ENCODE measurements around the gene FAR2. TPM values are rescaled to one million over a fixed set of nuclear protein-coding genes. Genes with fewer than 3 reads are reported as not detected.

FAR2 gene
- total and polyA plus RNA-seq, 4 donors, result 1.9 to 12.2 (median 9.9) TPM

DNA sequence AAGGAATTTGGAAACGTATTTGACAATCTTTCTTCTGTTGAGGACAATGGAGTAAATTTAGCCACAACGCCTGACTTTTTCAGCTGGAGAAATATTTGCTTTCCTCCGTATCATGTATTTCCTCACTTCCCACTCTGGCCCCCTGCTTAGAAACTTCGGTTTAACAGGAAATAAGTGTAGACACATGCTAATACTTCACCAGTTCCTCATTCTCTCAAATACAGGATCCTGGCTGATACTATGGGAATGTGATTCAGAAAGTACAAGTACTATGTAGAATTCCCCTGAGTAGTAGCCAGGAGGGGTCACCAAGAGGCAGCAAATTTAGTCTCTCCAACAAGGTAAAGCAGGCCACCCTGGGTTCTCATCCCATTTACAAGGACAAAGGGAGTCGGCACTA lies 58.0 kb downstream of the FAR2 start:
- H3K4me1 ChIP-seq (ENCODE audit: control insufficient read depth in 1 of 2, insufficient read depth in 2 of 2, low read length in 2 of 2), result no peaks in the 10 kb centered on the region
- no peaks in the 10 kb centered on the region for H3K36me3 ChIP-seq (ENCODE audit: control insufficient read depth in 1 of 2, insufficient read depth in 2 of 2, low read length in 1 of 2)
- intact Hi-C loops (cut with DNase I), result no loop called here
- H3K27ac ChIP-seq (ENCODE audit: low read depth in 1 of 2, low read length in 2 of 2), result no peak overlapping the region
- H3K27me3 ChIP-seq (ENCODE audit: control insufficient read depth in 1 of 2, insufficient read depth in 2 of 2, low read length in 1 of 2), result no peaks in the 10 kb centered on the region
- 26 to 28% methylated on average over 5 of the region's 5 CpGs for WGBS, 2 donors
- no peak for DNase-seq
- no peak for ATAC-seq (ENCODE audit: low FRiP score)
- no peaks in the 10 kb centered on the region for H3K9me3 ChIP-seq (ENCODE audit: control insufficient read depth, low read length)
- no peak overlapping the region for H3K4me3 ChIP-seq (ENCODE audit: low read length in 2 of 2)

DNA sequence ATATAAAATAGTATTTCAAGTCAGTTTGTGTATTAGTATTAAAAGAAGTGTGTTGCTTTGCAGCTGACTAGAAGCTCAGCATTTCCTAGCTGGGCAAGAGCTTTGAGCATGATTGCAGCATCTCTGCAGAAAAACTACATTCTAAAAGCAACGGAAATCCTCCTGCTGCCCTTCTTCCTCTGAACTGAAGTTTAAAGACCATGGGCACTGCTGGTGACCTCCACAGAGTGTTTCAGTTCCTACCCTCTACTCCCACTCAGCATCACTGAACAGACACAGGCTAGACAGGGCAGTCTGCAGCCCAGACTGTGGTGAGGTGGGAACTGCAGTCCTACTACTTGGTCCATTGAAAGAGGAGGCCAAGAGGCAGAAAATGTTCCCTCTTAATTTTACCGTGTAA lies 59.0 kb downstream of the FAR2 start:
- ATAC-seq (ENCODE audit: low FRiP score), result no peak
- WGBS, 2 donors, result 89% methylated on average over 2 of the region's 2 CpGs

DNA sequence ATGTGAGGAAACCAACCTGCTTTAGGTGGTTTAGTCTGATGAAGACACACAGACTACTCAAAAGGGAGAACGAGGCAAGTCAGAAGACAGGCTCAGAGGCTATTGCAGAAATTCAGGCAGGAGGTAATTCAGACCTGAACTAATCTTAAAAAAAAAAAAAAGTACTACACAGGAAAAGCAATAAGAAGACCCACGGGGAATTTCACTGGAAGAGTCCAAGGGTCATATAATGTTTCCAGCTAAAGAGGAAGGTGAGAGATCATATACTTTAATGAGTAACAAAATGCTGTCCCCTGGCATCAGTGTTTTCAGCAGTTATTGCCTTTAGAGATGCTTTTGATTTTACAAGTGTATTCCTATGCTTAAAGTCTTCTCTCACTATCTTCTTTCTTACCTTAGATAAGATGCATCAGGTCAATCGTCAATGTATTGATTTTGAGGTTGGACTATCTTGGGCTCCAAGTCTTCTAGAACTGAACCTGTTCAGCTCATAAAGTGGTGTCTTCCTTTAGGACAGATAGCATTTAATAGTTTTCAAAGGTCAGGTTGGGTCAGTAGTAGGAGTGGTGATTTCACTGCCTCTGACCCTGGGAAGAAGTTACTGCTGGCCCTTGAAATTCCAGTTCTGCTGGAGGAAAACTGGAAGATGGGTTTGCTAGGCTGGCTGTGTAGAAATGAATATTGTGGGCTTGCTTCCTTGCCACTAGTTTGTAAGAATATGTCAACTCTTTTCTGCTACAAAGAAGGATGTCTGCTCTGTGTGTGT lies 60.0 kb downstream of the FAR2 start:
- intact Hi-C loops (cut with DNase I), result no loop called here
- 85 to 91% methylated on average over 3 of the region's 3 CpGs for WGBS, 2 donors
- no peak overlapping the region for H3K4me3 ChIP-seq (ENCODE audit: low read length in 2 of 2)
- H3K27me3 ChIP-seq (ENCODE audit: control insufficient read depth in 1 of 2, insufficient read depth in 2 of 2, low read length in 1 of 2), result no peaks in the 10 kb centered on the region
- H3K4me1 ChIP-seq (ENCODE audit: control insufficient read depth in 1 of 2, insufficient read depth in 2 of 2, low read length in 2 of 2), result no peaks in the 10 kb centered on the region
- H3K36me3 ChIP-seq (ENCODE audit: control insufficient read depth in 1 of 2, insufficient read depth in 2 of 2, low read length in 1 of 2), result no peaks in the 10 kb centered on the region
- no peak for ATAC-seq (ENCODE audit: low FRiP score)
- H3K9me3 ChIP-seq (ENCODE audit: control insufficient read depth, low read length), result no peaks in the 10 kb centered on the region
- H3K27ac ChIP-seq (ENCODE audit: low read depth in 1 of 2, low read length in 2 of 2), result no peak overlapping the region
- DNase-seq, result no peak

More for the DNA sequence above, 59.0 kb downstream of the FAR2 start:
- Histone ChIP-seq H3K27ac (ENCODE audit: low read depth in 1 of 2, low read length in 2 of 2) (no peak overlapping the region), H3K27me3 (ENCODE audit: control insufficient read depth in 1 of 2, insufficient read depth in 2 of 2, low read length in 1 of 2) (no peaks in the 10 kb centered on the region), H3K4me1 (ENCODE audit: control insufficient read depth in 1 of 2, insufficient read depth in 2 of 2, low read length in 2 of 2) (no peaks in the 10 kb centered on the region), H3K4me3 (ENCODE audit: low read length in 2 of 2) (no peak overlapping the region), H3K9me3 (ENCODE audit: control insufficient read depth, low read length) (no peaks in the 10 kb centered on the region), H3K36me3 (ENCODE audit: control insufficient read depth in 1 of 2, insufficient read depth in 2 of 2, low read length in 1 of 2) (no peaks in the 10 kb centered on the region)
- no peak for DNase-seq
- intact Hi-C loops (cut with DNase I), result no loop called here

DNA sequence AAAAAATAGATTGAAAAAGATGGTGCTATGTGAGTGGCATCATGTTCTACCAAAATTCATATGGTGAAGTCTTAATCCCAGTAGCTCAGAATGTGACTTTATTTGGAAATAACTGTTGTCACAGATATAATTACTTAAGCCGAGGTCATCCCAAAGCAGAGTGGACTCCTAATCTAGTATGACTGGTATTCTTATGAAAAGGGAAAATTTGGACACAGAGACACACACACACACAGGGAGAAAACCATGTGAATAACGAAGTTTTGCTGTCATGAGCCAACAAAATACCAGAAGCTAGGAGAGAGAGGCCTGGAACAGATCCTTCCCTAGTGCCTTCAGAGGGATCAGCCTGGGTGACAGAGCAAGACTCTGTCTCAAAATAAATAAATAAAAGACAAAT lies 62.6 kb downstream of the FAR2 start:
- Histone ChIP-seq H3K27me3 (ENCODE audit: control insufficient read depth in 1 of 2, insufficient read depth in 2 of 2, low read length in 1 of 2) (no peaks in the 10 kb centered on the region), H3K36me3 (ENCODE audit: control insufficient read depth in 1 of 2, insufficient read depth in 2 of 2, low read length in 1 of 2) (no peaks in the 10 kb centered on the region), H3K27ac (ENCODE audit: low read depth in 1 of 2, low read length in 2 of 2) (no peak overlapping the region), H3K4me1 (ENCODE audit: control insufficient read depth in 1 of 2, insufficient read depth in 2 of 2, low read length in 2 of 2) (no peaks in the 10 kb centered on the region), H3K4me3 (ENCODE audit: low read length in 2 of 2) (no peak overlapping the region), H3K9me3 (ENCODE audit: control insufficient read depth, low read length) (no peaks in the 10 kb centered on the region)
- WGBS, 2 donors, result 77 to 88% methylated on average over 2 of the region's 2 CpGs
- intact Hi-C loops (cut with DNase I), result no loop called here
- DNase-seq, result no peak
- no peak for ATAC-seq (ENCODE audit: low FRiP score)

DNA sequence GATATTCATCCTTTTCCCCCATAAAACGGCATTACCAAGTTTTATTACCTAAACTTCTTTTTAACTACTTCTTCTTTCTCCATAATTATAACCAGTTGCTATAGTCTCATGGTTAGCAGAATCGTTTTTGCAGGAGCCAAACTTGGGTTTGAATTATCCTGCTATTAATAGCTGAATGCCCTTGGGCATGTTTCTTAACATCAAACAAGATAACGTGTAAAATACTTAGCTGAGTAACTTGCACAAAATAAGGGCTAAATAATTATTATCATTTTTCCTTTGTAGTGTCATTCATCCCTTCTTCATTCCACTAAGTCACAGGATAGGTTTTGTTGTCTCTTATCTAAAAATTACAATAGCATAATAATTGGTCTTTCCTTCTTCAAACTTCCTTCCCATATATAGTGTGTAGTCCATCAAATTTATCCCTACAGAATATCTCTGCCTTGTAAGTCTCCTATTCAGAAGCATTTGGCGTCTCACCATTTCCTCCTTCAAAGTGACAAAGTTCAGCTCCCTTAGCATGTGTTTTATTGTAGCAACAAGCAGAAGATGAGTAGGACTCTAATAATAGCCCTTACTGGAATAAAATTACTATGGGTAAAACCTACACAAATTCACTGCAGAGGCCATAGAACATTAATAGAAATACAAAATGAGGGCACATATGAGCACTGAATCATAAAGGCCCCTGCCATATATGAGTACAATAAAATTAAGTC lies 63.8 kb downstream of the FAR2 start:
- DNase-seq (no peak), ATAC-seq (ENCODE audit: low FRiP score) (no peak)
- WGBS, 2 donors, result 60 to 63% methylated on average over 4 of the region's 4 CpGs
- no peaks in the 10 kb centered on the region for H3K4me1 ChIP-seq (ENCODE audit: control insufficient read depth in 1 of 2, insufficient read depth in 2 of 2, low read length in 2 of 2)
- H3K9me3 ChIP-seq (ENCODE audit: control insufficient read depth, low read length), result no peaks in the 10 kb centered on the region
- no peak overlapping the region for H3K27ac ChIP-seq (ENCODE audit: low read depth in 1 of 2, low read length in 2 of 2)
- H3K27me3 ChIP-seq (ENCODE audit: control insufficient read depth in 1 of 2, insufficient read depth in 2 of 2, low read length in 1 of 2), result no peaks in the 10 kb centered on the region
- H3K36me3 ChIP-seq (ENCODE audit: control insufficient read depth in 1 of 2, insufficient read depth in 2 of 2, low read length in 1 of 2), result no peaks in the 10 kb centered on the region
- H3K4me3 ChIP-seq (ENCODE audit: low read length in 2 of 2), result no peak overlapping the region
- intact Hi-C loops (cut with DNase I), result no loop called here

DNA sequence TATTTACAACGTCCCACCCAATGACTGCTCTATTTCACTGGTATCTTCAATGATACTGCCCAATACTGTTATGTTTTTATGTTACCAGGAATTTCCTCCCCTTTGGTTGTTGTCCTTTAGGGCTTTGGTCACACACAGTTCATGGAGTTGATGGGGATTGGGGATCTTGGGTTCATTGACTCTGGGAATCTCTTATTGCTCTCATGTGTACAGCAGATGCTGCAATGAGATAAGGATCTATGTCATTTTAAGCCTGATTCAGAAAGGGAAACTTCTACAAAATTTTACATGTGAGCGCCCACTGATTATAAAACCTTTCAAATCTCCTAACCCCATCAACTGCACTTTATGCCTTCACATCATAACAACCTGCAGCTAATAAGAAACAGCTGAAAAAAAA lies 67.2 kb downstream of the FAR2 start:
- Histone ChIP-seq H3K36me3 (ENCODE audit: control insufficient read depth in 1 of 2, insufficient read depth in 2 of 2, low read length in 1 of 2) (no peaks in the 10 kb centered on the region), H3K9me3 (ENCODE audit: control insufficient read depth, low read length) (no peaks in the 10 kb centered on the region), H3K4me1 (ENCODE audit: control insufficient read depth in 1 of 2, insufficient read depth in 2 of 2, low read length in 2 of 2) (no peaks in the 10 kb centered on the region), H3K27ac (ENCODE audit: low read depth in 1 of 2, low read length in 2 of 2) (no peak overlapping the region), H3K27me3 (ENCODE audit: control insufficient read depth in 1 of 2, insufficient read depth in 2 of 2, low read length in 1 of 2) (no peaks in the 10 kb centered on the region), H3K4me3 (ENCODE audit: low read length in 2 of 2) (no peak overlapping the region)
- DNase-seq, result no peak
- no peak for ATAC-seq (ENCODE audit: low FRiP score)
- intact Hi-C loops (cut with DNase I), result no loop called here
- 59 to 65% methylated on average over 2 of the region's 2 CpGs for WGBS, 2 donors

DNA sequence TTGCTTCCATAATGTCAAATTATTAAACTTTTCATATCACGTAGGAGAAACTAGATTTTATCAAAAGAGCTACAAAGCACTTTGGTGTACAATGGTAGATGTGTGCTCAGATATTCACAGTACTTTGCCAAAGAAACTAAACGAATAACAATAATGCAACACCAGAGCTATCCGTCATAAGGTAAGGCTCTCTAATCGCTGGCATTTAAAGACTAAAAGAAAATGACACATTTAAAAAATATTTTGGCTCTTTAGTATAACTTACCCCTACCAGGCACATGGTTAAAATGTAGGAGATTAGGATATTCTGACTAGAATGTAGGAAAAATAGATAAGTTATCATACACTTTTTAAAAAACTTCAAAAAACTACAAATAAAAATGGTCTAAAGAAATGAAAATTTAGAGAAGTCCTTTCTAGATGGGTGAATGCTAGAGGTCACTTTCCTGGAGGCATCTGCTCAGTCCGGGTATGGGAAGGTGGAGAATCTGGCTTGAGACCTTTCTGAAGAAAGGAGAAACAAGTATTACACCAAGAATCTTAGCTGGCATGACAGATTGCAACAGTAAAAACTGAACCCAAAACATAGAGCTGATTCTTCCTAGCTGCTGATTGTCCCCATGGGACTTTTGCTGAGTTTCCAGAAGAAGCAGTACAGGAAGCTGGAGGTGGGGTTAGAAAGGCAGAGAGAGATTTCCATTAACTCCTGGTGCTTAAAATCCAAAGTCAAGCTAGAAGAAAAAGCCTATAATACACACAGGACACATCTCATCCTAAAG lies 67.9 kb downstream of the FAR2 start:
- no peaks in the 10 kb centered on the region for H3K36me3 ChIP-seq (ENCODE audit: control insufficient read depth in 1 of 2, insufficient read depth in 2 of 2, low read length in 1 of 2)
- no peaks in the 10 kb centered on the region for H3K9me3 ChIP-seq (ENCODE audit: control insufficient read depth, low read length)
- H3K4me3 ChIP-seq (ENCODE audit: low read length in 2 of 2), result no peak overlapping the region
- WGBS, 2 donors, result 9 to 14% methylated on average over 5 of the region's 5 CpGs
- ATAC-seq (ENCODE audit: low FRiP score), result no peak
- no peaks in the 10 kb centered on the region for H3K27me3 ChIP-seq (ENCODE audit: control insufficient read depth in 1 of 2, insufficient read depth in 2 of 2, low read length in 1 of 2)
- H3K27ac ChIP-seq (ENCODE audit: low read depth in 1 of 2, low read length in 2 of 2), result no peak overlapping the region
- DNase-seq, result no peak
- intact Hi-C loops (cut with DNase I), result no loop called here
- H3K4me1 ChIP-seq (ENCODE audit: control insufficient read depth in 1 of 2, insufficient read depth in 2 of 2, low read length in 2 of 2), result no peaks in the 10 kb centered on the region

DNA sequence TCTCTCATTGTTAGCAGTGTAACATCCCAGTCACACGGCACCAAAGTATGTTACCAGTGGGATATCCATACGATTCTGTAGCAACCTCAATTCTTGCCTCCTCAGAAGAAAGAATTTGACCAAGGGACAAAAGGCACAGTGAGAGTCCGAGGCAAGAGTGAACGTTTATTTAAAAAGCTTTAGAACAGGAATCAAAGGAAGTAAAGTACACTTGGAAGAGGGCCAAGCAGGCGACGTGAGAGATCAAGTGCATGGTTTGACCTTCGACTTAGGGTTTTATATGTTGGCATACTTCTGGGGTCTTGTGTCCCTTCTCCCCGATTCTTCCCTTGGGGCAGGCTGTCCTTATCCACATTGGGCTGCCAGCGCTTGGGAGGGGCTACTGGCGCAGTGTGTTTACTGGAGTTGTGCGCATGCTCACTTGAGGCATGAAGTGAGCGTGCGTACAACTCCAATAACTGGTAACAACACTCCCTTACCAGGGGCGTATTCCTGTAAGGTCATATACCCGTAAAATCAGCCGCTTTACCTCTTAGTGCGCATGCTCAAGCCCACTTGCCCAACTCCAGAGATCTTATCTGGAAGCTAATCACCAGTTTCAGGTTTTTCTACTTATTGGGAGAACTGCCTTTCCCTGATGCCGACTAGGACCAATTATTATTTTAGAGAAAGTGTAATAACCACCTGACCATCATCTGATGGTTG lies 71.7 kb downstream of the FAR2 start:
- intact Hi-C loops (cut with DNase I), result no loop called here
- 92 to 93% methylated on average over 18 of the region's 18 CpGs for WGBS, 2 donors

More for the DNA sequence above, 71.7 kb downstream of the FAR2 start:
- Histone ChIP-seq H3K27me3 (ENCODE audit: control insufficient read depth in 1 of 2, insufficient read depth in 2 of 2, low read length in 1 of 2) (no peaks in the 10 kb centered on the region), H3K4me1 (ENCODE audit: control insufficient read depth in 1 of 2, insufficient read depth in 2 of 2, low read length in 2 of 2) (no peaks in the 10 kb centered on the region), H3K36me3 (ENCODE audit: control insufficient read depth in 1 of 2, insufficient read depth in 2 of 2, low read length in 1 of 2) (no peaks in the 10 kb centered on the region), H3K27ac (ENCODE audit: low read depth in 1 of 2, low read length in 2 of 2) (no peak overlapping the region), H3K9me3 (ENCODE audit: control insufficient read depth, low read length) (no peaks in the 10 kb centered on the region), H3K4me3 (ENCODE audit: low read length in 2 of 2) (no peak overlapping the region)
- no peak for ATAC-seq (ENCODE audit: low FRiP score)
- DNase-seq, result no peak
